MM.1S (cell line): ENCODE data around the gene SEC14L2.

Experiments
- CTCF ChIP-seq: fragments of 300-600 bp; sonication (generic); IDR thresholded peaks from 2 replicates; pipeline ENCODE4 v1.5.1; 2016; ENCODE audit warnings: antibody characterized with exemption, low read length, mixed read lengths
- EZH2 ChIP-seq: fragments of 300-600 bp; sonication (generic); optimal IDR thresholded peaks from 2 replicates; pipeline ENCODE3; 2017; ENCODE audit warnings: low read depth, mild to moderate bottlenecking, antibody characterized with exemption, low read length, mixed read lengths
- EZH2phosphoT487 ChIP-seq: fragments of 300-600 bp; sonication (generic); IDR thresholded peaks from 2 replicates; pipeline ENCODE4 v1.6.1; 2018; ENCODE audit warnings: antibody characterized with exemption, low read length

DNA sequence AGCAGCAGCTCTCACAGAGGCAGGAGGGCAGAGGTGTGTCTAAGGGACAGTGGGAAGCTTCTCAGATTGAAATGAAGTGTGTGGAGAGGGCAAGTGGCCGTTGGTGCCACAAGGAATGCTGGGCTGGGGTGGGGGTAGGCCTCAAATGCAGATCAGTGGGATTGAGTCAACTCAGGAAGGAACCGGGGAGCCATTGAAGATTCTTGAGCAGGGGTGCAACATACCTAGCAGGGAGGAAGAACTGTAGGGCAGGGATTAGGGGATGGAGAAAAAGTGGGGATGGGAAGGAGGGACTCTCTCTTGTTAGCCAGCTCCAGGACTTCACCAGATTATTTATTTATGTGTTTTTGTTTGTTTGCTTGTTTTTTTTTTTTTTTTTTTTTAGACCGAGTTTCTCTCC is 2.9 kb upstream of the SEC14L2 start:
- no peak for TF ChIP-seq CTCF
- no peak for TF ChIP-seq EZH2
- TF ChIP-seq EZH2phosphoT487, result no peak
